Measurements from ENCODE around the gene CTRB1. TPM values are rescaled to one million over a fixed set of nuclear protein-coding genes. Genes with fewer than 3 reads are reported as not detected.
A peak's percentile ranks its signal among the peaks of the same experiment; 100 is the strongest.

Gene CTRB1
- total and polyA plus RNA-seq, 2 of the 13 experiments (the other 11 are each of a cell fraction or from before 2014, with no cell fraction given) = not detected

DNA sequence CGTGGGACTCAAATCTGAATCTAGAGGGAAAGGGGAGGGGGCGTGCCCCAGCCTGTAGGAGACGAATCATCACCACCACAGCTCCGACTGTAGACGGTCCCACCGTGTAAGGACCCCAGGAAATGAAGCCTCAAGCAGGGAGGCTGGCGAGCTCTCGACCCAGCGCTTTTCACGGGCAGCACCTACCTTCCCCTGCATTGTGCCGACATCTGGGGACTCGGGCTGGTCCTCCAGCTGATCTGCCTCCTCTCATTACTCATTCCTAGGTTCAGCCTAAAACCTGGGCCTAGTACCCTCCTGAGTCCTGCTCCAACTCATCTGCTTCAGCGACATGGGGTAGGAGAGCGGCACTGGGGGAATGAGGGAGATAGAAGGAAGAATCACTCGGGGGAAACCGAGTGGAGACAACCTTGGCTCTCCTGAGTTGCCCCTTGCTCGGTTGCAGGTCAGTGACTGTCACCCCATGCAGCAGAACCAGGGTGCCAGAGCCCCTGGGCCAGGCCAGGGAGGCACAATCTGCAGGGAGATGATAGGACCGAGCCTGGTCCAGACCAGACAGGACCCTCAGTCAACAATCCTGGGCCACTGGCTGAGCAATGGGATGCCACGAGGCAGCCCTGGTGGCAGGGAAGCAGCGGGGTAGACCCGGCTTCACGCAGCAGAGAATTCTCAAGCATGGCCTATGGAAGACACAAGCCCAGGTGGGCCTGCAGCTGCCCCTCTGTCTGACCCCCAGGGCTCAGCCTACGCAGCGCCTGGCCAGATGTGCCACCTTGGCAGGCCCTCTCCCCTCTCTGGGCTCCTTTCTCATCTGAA is 33.5 kb downstream of the CTRB1 start (continued):
- TF ChIP-seq, protein P1, sequence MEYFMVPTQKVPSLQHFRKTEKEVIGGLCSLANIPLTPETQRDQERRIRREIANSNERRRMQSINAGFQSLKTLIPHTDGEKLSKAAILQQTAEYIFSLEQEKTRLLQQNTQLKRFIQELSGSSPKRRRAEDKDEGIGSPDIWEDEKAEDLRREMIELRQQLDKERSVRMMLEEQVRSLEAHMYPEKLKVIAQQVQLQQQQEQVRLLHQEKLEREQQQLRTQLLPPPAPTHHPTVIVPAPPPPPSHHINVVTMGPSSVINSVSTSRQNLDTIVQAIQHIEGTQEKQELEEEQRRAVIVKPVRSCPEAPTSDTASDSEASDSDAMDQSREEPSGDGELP (IDR thresholded peaks at IDR 0.05; ENCODE audit: borderline replicate concordance, low read depth) = peak; percentile 63; the same call in 1 of the 2 replicates
- TF ChIP-seq PAF1 (CRISPR knock-in tag; IDR thresholded peaks at IDR 0.05) (no peak), TEAD3 (CRISPR knock-in tag; optimal IDR thresholded peaks at IDR 0.05; ENCODE audit: borderline replicate concordance) (peak; percentile 1), RBM22 (optimal IDR thresholded peaks at IDR 0.05; ENCODE audit: low read length) (peak; percentile 93), GATAD2A (CRISPR knock-in tag; IDR thresholded peaks at IDR 0.05) (0 out of 2 replicates have a peak, but pooled peaks have one; percentile 39), ZSCAN25 (CRISPR knock-in tag; IDR thresholded peaks at IDR 0.05) (0 out of 2 replicates have a peak, but pooled peaks have one; percentile 55), ZNF292 (CRISPR knock-in tag; IDR thresholded peaks at IDR 0.05; ENCODE audit: borderline replicate concordance, low read depth) (0 out of 2 replicates have a peak, but pooled peaks have one; percentile 32), HOXD1 (CRISPR knock-in tag; IDR thresholded peaks at IDR 0.05) (no peak), SRSF9 (IDR thresholded peaks at IDR 0.05; ENCODE audit: borderline replicate concordance, insufficient read depth, low read depth, low read length, poor library complexity, severe bottlenecking) (no peak), SP1 (IDR thresholded peaks at IDR 0.05) (no peak), SP1 (CRISPR knock-in tag; IDR thresholded peaks at IDR 0.05) (peak; percentile 39), CBFB (CRISPR knock-in tag; IDR thresholded peaks at IDR 0.05) (peak; percentile 48; the same call in 1 of the 2 replicates)
- TF ChIP-seq, protein P2, sequence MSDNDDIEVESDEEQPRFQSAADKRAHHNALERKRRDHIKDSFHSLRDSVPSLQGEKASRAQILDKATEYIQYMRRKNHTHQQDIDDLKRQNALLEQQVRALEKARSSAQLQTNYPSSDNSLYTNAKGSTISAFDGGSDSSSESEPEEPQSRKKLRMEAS (IDR thresholded peaks at IDR 0.05) = peak; percentile 41; the same call in 1 of the 2 replicates
- TF ChIP-seq, protein P3, sequence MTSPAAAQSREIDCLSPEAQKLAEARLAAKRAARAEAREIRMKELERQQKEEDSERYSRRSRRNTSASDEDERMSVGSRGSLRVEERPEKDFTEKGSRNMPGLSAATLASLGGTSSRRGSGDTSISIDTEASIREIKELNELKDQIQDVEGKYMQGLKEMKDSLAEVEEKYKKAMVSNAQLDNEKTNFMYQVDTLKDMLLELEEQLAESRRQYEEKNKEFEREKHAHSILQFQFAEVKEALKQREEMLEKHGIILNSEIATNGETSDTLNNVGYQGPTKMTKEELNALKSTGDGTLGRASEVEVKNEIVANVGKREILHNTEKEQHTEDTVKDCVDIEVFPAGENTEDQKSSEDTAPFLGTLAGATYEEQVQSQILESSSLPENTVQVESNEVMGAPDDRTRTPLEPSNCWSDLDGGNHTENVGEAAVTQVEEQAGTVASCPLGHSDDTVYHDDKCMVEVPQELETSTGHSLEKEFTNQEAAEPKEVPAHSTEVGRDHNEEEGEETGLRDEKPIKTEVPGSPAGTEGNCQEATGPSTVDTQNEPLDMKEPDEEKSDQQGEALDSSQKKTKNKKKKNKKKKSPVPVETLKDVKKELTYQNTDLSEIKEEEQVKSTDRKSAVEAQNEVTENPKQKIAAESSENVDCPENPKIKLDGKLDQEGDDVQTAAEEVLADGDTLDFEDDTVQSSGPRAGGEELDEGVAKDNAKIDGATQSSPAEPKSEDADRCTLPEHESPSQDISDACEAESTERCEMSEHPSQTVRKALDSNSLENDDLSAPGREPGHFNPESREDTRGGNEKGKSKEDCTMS (CRISPR knock-in tag; conservative IDR thresholded peaks at IDR 0.05) = no peak
- TF ChIP-seq, protein P4, sequence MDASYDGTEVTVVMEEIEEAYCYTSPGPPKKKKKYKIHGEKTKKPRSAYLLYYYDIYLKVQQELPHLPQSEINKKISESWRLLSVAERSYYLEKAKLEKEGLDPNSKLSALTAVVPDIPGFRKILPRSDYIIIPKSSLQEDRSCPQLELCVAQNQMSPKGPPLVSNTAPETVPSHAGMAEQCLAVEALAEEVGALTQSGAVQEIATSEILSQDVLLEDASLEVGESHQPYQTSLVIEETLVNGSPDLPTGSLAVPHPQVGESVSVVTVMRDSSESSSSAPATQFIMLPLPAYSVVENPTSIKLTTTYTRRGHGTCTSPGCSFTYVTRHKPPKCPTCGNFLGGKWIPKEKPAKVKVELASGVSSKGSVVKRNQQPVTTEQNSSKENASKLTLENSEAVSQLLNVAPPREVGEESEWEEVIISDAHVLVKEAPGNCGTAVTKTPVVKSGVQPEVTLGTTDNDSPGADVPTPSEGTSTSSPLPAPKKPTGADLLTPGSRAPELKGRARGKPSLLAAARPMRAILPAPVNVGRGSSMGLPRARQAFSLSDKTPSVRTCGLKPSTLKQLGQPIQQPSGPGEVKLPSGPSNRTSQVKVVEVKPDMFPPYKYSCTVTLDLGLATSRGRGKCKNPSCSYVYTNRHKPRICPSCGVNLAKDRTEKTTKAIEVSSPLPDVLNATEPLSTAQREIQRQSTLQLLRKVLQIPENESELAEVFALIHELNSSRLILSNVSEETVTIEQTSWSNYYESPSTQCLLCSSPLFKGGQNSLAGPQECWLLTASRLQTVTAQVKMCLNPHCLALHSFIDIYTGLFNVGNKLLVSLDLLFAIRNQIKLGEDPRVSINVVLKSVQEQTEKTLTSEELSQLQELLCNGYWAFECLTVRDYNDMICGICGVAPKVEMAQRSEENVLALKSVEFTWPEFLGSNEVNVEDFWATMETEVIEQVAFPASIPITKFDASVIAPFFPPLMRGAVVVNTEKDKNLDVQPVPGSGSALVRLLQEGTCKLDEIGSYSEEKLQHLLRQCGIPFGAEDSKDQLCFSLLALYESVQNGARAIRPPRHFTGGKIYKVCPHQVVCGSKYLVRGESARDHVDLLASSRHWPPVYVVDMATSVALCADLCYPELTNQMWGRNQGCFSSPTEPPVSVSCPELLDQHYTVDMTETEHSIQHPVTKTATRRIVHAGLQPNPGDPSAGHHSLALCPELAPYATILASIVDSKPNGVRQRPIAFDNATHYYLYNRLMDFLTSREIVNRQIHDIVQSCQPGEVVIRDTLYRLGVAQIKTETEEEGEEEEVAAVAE (CRISPR knock-in tag; IDR thresholded peaks at IDR 0.05; ENCODE audit: borderline replicate concordance) = no peak
- TF ChIP-seq, protein P5, sequence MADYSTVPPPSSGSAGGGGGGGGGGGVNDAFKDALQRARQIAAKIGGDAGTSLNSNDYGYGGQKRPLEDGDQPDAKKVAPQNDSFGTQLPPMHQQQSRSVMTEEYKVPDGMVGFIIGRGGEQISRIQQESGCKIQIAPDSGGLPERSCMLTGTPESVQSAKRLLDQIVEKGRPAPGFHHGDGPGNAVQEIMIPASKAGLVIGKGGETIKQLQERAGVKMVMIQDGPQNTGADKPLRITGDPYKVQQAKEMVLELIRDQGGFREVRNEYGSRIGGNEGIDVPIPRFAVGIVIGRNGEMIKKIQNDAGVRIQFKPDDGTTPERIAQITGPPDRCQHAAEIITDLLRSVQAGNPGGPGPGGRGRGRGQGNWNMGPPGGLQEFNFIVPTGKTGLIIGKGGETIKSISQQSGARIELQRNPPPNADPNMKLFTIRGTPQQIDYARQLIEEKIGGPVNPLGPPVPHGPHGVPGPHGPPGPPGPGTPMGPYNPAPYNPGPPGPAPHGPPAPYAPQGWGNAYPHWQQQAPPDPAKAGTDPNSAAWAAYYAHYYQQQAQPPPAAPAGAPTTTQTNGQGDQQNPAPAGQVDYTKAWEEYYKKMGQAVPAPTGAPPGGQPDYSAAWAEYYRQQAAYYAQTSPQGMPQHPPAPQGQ (CRISPR knock-in tag; IDR thresholded peaks at IDR 0.05; ENCODE audit: borderline replicate concordance) = no peak
- TF ChIP-seq, protein P6, sequence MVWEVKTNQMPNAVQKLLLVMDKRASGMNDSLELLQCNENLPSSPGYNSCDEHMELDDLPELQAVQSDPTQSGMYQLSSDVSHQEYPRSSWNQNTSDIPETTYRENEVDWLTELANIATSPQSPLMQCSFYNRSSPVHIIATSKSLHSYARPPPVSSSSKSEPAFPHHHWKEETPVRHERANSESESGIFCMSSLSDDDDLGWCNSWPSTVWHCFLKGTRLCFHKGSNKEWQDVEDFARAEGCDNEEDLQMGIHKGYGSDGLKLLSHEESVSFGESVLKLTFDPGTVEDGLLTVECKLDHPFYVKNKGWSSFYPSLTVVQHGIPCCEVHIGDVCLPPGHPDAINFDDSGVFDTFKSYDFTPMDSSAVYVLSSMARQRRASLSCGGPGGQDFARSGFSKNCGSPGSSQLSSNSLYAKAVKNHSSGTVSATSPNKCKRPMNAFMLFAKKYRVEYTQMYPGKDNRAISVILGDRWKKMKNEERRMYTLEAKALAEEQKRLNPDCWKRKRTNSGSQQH (CRISPR knock-in tag; IDR thresholded peaks at IDR 0.05; ENCODE audit: low read depth) = 0 out of 2 replicates have a peak, but pooled peaks have one; percentile 35
